Measurements from ENCODE around the gene ZCCHC17.
"Not testable (repeated sequence)": the region's sequence is repeated elsewhere in the genome, so short reads cannot be mapped to it uniquely, and the experiment has no call there.

The ZCCHC17 gene

DNA sequence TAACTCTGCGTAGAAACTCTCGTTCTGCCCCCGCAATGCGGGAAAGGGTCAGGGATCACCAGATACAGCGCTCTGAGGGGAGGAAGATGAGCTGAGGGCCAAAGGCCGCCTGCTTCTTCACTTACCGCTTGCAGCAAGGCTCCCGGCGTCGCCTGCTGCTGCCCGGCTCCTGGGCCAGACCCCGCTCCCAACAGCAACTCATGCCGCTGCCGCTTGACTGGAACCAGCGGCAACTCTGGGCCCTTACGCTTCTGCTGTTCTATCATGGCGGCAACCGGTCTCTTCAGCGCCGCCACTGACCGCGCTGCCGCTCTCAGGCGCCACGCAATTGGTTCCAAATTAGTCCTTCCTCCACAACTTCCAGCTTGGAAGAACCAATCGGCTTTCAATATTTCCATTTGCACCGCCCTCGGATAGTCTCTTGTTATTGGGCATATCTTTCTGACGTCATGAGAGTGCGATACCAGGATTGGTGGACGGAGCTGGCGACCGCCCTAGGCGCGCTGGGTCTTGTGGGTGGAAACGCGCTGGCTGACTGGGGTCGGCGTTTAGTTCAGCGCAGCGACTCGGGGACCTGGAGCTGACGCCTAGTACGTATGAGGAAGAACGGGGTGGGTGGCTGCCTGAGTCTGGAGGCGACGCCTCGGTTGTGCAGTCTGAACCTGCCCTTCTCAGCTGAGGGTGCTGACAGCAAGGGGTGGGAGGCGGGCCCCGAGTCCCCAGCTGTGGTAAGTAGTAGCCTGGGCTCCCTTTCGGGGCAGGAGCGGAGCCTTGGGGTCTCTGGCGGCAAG, at the start of gene ZCCHC17, which contains the start of gene SNRNP40:
ZCCHC17 (plus strand) TSS at position 547 of the 791 bp plus-strand sequence. CDS start 13,067 bp downstream, outside the sequence.
SNRNP40 (minus strand) TSS at position 303 of the 791 bp plus-strand sequence; CDS start at position 266, 37 bp downstream.
- H3K36me3 ChIP-seq (ENCODE audit: control insufficient read depth in 1 of 2, insufficient read depth in 2 of 2, low read length in 2 of 2) = peaks cover 15 to 21% of the 10 kb centered on the region in 2 donors
- H3K4me1 ChIP-seq (ENCODE audit: control insufficient read depth in 1 of 2, insufficient read depth in 2 of 2, low read length in 2 of 2) = peaks cover 7 to 19% of the 10 kb centered on the region in 2 donors
- H3K4me3 ChIP-seq (ENCODE audit: low read depth in 1 of 2, low read length in 2 of 2) = peak within 1 kb of the TSS; percentile 83 to 87

GRCh38 chr1:31248276-31248675, 48.6 kb upstream of the ZCCHC17 start:
- H3K4me1 ChIP-seq (ENCODE audit: control insufficient read depth in 1 of 2, insufficient read depth in 2 of 2, low read length in 2 of 2) = no peaks in the 10 kb centered on the region
- no peak overlapping the region for H3K27ac ChIP-seq (ENCODE audit: low read length)
- H3K9me3 ChIP-seq (ENCODE audit: control insufficient read depth in 1 of 2, low read length in 2 of 2) = no peaks in the 10 kb centered on the region
- no peaks in the 10 kb centered on the region for H3K27me3 ChIP-seq (ENCODE audit: low read depth, low read length)
- no peak overlapping the region for H3K4me3 ChIP-seq (ENCODE audit: low read depth in 1 of 2, low read length in 2 of 2)
- no peaks in the 10 kb centered on the region for H3K36me3 ChIP-seq (ENCODE audit: control insufficient read depth in 1 of 2, insufficient read depth in 2 of 2, low read length in 2 of 2)

More for the DNA sequence above, at the start of gene ZCCHC17, which contains the start of gene SNRNP40:
- Histone ChIP-seq H3K27me3 (ENCODE audit: low read depth, low read length) (no peaks in the 10 kb centered on the region), H3K27ac (ENCODE audit: low read length) (peak within 1 kb of the TSS; percentile 93), H3K9me3 (ENCODE audit: control insufficient read depth in 1 of 2, low read length in 2 of 2) (no peaks in the 10 kb centered on the region)

DNA sequence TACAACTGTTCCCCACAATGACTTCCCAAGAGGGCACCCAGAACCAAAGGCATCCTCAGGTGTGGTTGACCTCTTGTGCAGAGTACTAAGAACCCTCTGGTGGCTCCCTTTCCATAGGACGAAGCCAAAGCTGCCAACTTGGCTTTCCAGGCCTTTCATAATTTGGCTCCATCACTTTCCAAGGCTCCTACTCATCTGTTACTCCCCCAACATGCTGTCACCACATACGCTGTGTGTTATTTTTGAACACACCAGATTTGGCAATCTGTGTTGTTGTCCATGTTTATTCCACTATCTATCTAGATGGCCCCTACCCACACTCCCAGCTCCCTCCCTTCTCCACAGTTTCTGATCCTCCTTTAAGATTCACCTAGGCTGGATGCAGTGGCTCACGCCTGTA, 47.0 kb upstream of the ZCCHC17 start:
- H3K4me3 ChIP-seq (ENCODE audit: low read depth in 1 of 2, low read length in 2 of 2) = no peak overlapping the region
- H3K9me3 ChIP-seq (ENCODE audit: control insufficient read depth in 1 of 2, low read length in 2 of 2) = no peaks in the 10 kb centered on the region
- no peaks in the 10 kb centered on the region for H3K4me1 ChIP-seq (ENCODE audit: control insufficient read depth in 1 of 2, insufficient read depth in 2 of 2, low read length in 2 of 2)
- no peaks in the 10 kb centered on the region for H3K36me3 ChIP-seq (ENCODE audit: control insufficient read depth in 1 of 2, insufficient read depth in 2 of 2, low read length in 2 of 2)
- no peak overlapping the region for H3K27ac ChIP-seq (ENCODE audit: low read length)
- H3K27me3 ChIP-seq (ENCODE audit: low read depth, low read length) = no peaks in the 10 kb centered on the region

GRCh38 chr1:31257213-31257612, 39.6 kb upstream of the ZCCHC17 start:
- H3K36me3 ChIP-seq (ENCODE audit: control insufficient read depth in 1 of 2, insufficient read depth in 2 of 2, low read length in 2 of 2) = peaks cover 40 to 46% of the 10 kb centered on the region in 2 donors

DNA sequence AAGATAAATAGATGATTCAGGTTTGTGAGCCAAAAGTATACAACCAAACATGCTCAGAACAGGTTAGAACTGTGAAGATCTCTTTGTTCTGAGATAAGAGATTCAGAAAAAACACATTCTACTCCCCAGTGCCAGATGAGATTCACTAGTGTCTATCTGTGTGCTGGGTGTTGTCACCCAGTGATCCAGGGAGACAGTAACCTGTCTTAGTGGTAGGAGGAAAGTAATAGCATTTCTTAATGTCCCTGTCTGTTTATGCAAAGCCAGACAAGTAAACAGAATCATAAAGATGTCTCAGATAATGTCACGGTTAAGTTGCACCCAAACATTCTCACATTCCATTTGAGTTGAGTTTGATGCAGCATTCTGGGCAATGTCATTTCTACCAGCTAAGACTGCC, 38.3 kb upstream of the ZCCHC17 start:
- no peak overlapping the region for H3K27ac ChIP-seq (ENCODE audit: low read length)
- peaks cover 40 to 50% of the 10 kb centered on the region in 2 donors for H3K36me3 ChIP-seq (ENCODE audit: control insufficient read depth in 1 of 2, insufficient read depth in 2 of 2, low read length in 2 of 2)
- no peaks in the 10 kb centered on the region for H3K9me3 ChIP-seq (ENCODE audit: control insufficient read depth in 1 of 2, low read length in 2 of 2)
- H3K4me1 ChIP-seq (ENCODE audit: control insufficient read depth in 1 of 2, insufficient read depth in 2 of 2, low read length in 2 of 2) = no peaks in the 10 kb centered on the region
- H3K27me3 ChIP-seq (ENCODE audit: low read depth, low read length) = no peaks in the 10 kb centered on the region
- no peak overlapping the region for H3K4me3 ChIP-seq (ENCODE audit: low read depth in 1 of 2, low read length in 2 of 2)

More at GRCh38 chr1:31257213-31257612, 39.6 kb upstream of the ZCCHC17 start:
- no peaks in the 10 kb centered on the region for H3K27me3 ChIP-seq (ENCODE audit: low read depth, low read length)
- H3K4me3 ChIP-seq (ENCODE audit: low read depth in 1 of 2, low read length in 2 of 2) = no peak overlapping the region
- H3K27ac ChIP-seq (ENCODE audit: low read length) = no peak overlapping the region
- no peaks in the 10 kb centered on the region for H3K9me3 ChIP-seq (ENCODE audit: control insufficient read depth in 1 of 2, low read length in 2 of 2)
- H3K4me1 ChIP-seq (ENCODE audit: control insufficient read depth in 1 of 2, insufficient read depth in 2 of 2, low read length in 2 of 2) = no peaks in the 10 kb centered on the region

- H3K9me3 ChIP-seq (ENCODE audit: control insufficient read depth in 1 of 2, low read length in 2 of 2) = no peaks in the 10 kb centered on the region
- H3K4me1 ChIP-seq (ENCODE audit: control insufficient read depth in 1 of 2, insufficient read depth in 2 of 2, low read length in 2 of 2) = no peaks in the 10 kb centered on the region
- H3K27ac ChIP-seq (ENCODE audit: low read length) = no peak overlapping the region
- no peaks in the 10 kb centered on the region for H3K27me3 ChIP-seq (ENCODE audit: low read depth, low read length)
- H3K4me3 ChIP-seq (ENCODE audit: low read depth in 1 of 2, low read length in 2 of 2) = no peak overlapping the region
- H3K36me3 ChIP-seq (ENCODE audit: control insufficient read depth in 1 of 2, insufficient read depth in 2 of 2, low read length in 2 of 2) = peaks cover 50 to 51% of the 10 kb centered on the region in 2 donors
Observed at GRCh38 chr1:31259746-31260145, 37.1 kb upstream of the ZCCHC17 start.

GRCh38 chr1:31261916-31262315, 34.9 kb upstream of the ZCCHC17 start:
- H3K27me3 ChIP-seq (ENCODE audit: low read depth, low read length) = no peaks in the 10 kb centered on the region
- H3K27ac ChIP-seq (ENCODE audit: low read length) = no peak overlapping the region
- peaks cover 54 to 62% of the 10 kb centered on the region in 2 donors for H3K36me3 ChIP-seq (ENCODE audit: control insufficient read depth in 1 of 2, insufficient read depth in 2 of 2, low read length in 2 of 2)
- no peaks in the 10 kb centered on the region for H3K9me3 ChIP-seq (ENCODE audit: control insufficient read depth in 1 of 2, low read length in 2 of 2)
- H3K4me1 ChIP-seq (ENCODE audit: control insufficient read depth in 1 of 2, insufficient read depth in 2 of 2, low read length in 2 of 2) = no peaks in the 10 kb centered on the region
- no peak overlapping the region for H3K4me3 ChIP-seq (ENCODE audit: low read depth in 1 of 2, low read length in 2 of 2)

DNA sequence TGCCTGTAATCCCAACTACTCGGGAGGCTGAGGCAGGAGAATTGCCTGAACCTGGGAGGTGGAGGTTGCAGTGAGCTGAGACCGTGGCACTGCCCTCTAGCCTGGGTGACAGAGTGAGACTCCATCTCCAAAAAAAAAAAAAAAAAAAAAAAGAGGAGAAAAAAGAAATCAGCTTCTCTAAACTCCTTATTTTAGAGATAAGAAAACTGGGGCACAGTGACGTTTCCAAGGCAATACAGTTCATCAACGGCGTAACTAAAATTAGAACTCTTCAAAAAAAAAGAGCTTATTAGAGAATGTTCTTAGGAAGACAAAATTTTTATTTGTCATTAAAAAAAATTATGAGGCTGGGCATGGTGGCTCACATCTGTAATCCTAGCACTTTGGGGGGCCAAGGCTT, 34.4 kb upstream of the ZCCHC17 start:
- H3K27ac ChIP-seq (ENCODE audit: low read length); H3K27me3 ChIP-seq (ENCODE audit: low read depth, low read length); H3K4me3 ChIP-seq (ENCODE audit: low read depth in 1 of 2, low read length in 2 of 2); H3K4me1 ChIP-seq (ENCODE audit: control insufficient read depth in 1 of 2, insufficient read depth in 2 of 2, low read length in 2 of 2); H3K9me3 ChIP-seq (ENCODE audit: control insufficient read depth in 1 of 2, low read length in 2 of 2): not testable (repeated sequence)
- peaks cover 54 to 62% of the 10 kb centered on the region in 2 donors for H3K36me3 ChIP-seq (ENCODE audit: control insufficient read depth in 1 of 2, insufficient read depth in 2 of 2, low read length in 2 of 2)

DNA sequence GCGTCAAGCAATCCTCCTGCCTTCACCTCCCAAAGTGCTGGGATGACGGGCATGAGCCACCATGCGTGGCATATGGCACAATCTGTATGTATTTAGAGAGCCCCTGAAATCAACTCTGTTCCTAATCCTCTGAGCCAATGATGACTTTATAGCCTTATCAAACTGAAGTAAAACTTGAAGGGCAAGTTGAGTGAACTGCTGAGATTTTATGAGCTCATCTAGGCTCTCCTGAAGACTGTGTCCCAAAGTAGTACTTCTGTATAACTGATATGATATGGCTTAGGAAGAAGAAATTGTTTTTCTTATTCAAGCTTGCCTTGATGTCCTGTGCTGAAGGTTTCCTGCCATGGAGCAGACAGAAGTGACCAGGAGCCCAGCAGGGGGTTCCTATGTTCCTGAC, 33.4 kb upstream of the ZCCHC17 start:
- Histone ChIP-seq H3K9me3 (ENCODE audit: control insufficient read depth in 1 of 2, low read length in 2 of 2) (no peaks in the 10 kb centered on the region), H3K4me1 (ENCODE audit: control insufficient read depth in 1 of 2, insufficient read depth in 2 of 2, low read length in 2 of 2) (no peaks in the 10 kb centered on the region), H3K27me3 (ENCODE audit: low read depth, low read length) (no peaks in the 10 kb centered on the region), H3K4me3 (ENCODE audit: low read depth in 1 of 2, low read length in 2 of 2) (no peak overlapping the region), H3K36me3 (ENCODE audit: control insufficient read depth in 1 of 2, insufficient read depth in 2 of 2, low read length in 2 of 2) (peaks cover 46 to 55% of the 10 kb centered on the region in 2 donors), H3K27ac (ENCODE audit: low read length) (no peak overlapping the region)

DNA sequence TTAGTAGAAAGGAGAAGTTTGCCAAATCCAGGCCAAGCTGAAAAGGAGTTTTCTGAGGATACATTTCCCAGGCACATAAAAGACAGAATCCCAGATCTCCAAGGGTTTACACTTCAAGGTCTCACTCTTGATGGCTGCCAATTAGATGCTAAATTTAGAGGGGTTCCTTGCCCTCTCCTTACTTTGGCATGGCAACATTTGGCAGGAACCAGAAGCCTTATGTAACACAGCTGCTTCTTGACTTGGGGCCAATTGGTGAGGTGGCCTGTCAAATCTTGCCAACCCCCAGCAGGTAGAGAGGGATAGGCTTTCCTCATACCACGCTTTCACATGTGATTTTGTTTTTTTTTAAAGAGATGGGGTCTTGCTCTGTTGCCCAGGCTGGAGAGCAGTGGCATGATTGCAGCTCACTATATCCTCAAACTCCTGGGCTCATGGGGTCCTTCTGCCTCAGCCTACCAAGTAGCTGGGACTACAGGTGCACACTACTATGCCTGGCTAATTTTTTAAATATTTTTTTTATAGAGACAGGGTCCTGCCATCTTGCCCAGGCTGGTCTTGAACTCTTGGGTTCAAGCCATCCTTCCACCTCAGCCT, 31.9 kb upstream of the ZCCHC17 start:
- Histone ChIP-seq H3K9me3 (ENCODE audit: control insufficient read depth in 1 of 2, low read length in 2 of 2) (no peaks in the 10 kb centered on the region), H3K4me1 (ENCODE audit: control insufficient read depth in 1 of 2, insufficient read depth in 2 of 2, low read length in 2 of 2) (no peaks in the 10 kb centered on the region), H3K4me3 (ENCODE audit: low read depth in 1 of 2, low read length in 2 of 2) (no peak overlapping the region), H3K27me3 (ENCODE audit: low read depth, low read length) (no peaks in the 10 kb centered on the region), H3K36me3 (ENCODE audit: control insufficient read depth in 1 of 2, insufficient read depth in 2 of 2, low read length in 2 of 2) (peaks cover 42 to 55% of the 10 kb centered on the region in 2 donors), H3K27ac (ENCODE audit: low read length) (no peak overlapping the region)

DNA sequence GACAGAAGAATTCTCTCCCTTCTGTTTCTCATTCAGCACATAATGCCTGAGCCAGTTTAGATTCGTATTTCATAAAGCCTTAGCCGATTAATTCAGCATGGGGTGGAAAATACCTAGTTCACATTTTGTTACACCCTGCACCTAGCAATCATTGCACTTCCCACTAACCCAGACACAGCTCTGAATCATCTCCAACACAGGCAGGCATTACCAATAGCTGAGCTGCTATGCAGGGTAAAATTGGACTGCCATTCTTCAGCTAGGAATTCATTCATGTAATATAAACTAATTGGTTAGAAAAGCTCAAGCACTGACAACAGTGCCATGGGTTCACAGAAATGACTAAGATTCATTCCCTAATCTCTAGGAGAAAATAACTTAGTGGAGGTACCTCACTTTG, 30.3 kb upstream of the ZCCHC17 start:
- no peak overlapping the region for H3K27ac ChIP-seq (ENCODE audit: low read length)
- no peaks in the 10 kb centered on the region for H3K9me3 ChIP-seq (ENCODE audit: control insufficient read depth in 1 of 2, low read length in 2 of 2)
- peaks cover 42 to 57% of the 10 kb centered on the region in 2 donors for H3K36me3 ChIP-seq (ENCODE audit: control insufficient read depth in 1 of 2, insufficient read depth in 2 of 2, low read length in 2 of 2)
- no peak overlapping the region for H3K4me3 ChIP-seq (ENCODE audit: low read depth in 1 of 2, low read length in 2 of 2)
- no peaks in the 10 kb centered on the region for H3K4me1 ChIP-seq (ENCODE audit: control insufficient read depth in 1 of 2, insufficient read depth in 2 of 2, low read length in 2 of 2)
- no peaks in the 10 kb centered on the region for H3K27me3 ChIP-seq (ENCODE audit: low read depth, low read length)
